HG02885 (cell line): ENCODE data around the gene CMSS1.

Source experiments
- ATAC-seq: cut with Tn5 transposase; IDR thresholded peaks from one replicate; pipeline ENCODE4 v1.9.1; 2021; ENCODE audit warnings: mild to moderate bottlenecking; ENCODE audit not compliant: unreplicated experiment, poor library complexity

Gene CMSS1

DNA sequence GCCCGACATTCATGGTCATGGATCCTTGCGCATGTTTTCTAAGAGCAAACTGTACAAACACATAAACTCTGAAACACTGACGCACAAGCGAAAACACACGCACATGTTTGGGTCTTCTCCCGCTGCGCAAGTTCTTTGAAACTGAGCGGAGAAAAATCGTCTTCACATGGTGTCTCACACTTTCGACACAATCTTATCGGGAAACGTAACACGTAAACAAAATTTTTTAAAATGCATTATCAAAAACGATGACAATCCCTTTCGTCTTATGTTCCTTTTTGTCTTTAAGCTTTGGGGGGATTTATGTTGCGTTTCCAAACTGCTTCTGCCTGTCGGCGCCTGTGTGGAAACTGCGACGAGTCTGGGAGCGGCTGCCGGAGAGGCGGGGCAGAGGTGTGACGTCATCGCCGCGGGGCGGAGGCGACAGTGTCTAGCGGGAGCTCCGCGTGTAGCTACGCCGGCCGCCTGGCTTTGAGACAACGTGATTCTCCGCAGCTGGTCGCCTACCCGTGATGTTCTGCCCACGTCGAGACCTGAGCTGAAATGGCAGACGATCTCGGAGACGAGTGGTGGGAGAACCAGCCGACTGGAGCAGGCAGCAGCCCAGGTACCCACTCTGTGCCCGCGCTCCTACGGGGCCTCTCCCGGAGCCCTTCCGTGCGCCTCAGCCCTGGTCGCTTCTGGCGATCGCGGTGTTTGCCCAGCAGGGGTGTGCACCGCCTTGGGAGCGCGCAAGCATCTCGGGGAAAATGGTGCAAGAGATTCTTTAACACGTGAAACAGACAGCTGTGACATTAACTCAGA lies at the start of gene CMSS1:
TSS of gene CMSS1 (plus strand) at position 426 of the 804 bp plus-strand sequence.
- ATAC-seq: peak; percentile 97

GRCh38 chr3:99768126-99768525 lies 49.5 kb upstream of the CMSS1 start:
- ATAC-seq: no peak

DNA sequence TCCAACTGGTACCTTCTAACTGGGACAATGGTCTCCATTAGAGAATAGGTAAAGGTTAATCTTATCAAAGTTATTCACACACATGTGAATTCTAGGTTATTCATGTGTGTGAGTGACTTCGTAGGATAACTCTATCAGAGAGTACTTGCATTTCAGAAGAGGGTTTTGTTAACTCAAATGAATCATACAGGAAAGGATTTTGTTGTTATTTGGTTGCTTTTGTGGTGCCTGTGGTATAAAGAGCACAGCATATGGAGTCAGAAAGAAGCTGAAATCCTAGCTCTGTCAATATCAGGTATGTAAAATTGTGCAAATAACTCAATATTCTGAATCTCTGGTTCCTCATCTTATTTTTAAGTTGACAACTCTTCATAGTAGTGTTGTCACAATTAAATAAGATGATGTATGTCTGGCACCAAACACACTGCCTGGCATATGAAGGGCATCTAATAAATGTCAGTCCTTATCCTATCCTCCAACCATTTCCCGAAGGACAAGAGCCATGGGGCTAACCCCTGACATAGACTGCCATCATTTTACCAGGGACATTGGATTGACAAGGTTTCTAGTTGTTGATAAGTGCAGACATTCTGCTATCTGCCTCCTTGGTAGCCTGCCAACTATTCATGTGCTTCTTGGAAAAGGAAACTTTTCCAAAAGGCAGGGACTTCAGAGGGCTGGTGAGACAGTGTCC lies 48.7 kb upstream of the CMSS1 start:
- ATAC-seq: no peak

GRCh38 chr3:99772171-99772570 lies 45.5 kb upstream of the CMSS1 start:
- no peak for ATAC-seq

DNA sequence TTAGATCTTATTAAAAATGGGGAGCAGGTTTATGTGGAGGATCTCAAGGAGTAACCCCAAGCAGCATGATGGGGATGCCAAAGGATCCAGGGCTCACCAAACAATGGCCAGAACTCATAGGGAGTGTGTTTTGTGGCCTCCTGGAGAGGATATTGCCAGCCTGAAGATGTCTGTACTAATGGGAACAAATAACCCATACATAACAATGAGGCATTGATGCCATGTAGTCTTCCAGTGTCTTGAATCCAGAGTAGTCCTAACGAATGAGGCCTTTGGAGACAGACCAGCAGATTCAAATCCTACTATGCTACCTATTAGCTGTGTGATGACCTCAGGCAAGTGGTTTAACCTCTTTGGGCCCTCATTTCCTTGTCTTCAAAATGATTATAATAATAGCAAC lies 45.0 kb upstream of the CMSS1 start:
- ATAC-seq: no peak

DNA sequence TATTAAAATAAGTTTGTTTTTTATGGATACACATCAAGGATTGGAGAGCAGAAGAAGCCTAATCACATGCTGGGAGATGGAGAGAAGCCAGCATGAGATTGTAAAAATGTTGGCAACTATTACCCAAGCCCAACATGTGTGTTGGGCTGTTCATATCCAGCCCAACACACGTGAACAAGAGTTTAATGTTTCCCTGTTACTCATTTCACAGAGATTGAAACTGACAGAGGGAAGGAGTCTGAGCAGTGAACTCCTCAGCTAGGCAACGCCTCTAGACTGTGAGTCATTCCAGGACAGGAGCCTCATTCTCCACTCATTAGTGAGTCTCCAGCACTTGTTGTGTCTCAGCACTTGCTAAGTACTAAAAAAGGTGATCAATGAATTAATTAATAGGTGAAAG lies 43.2 kb upstream of the CMSS1 start:
- peak; percentile 97 for ATAC-seq

- ATAC-seq: no peak
These were observed 41.0 kb upstream of the CMSS1 start for GRCh38 chr3:99776516-99777209.

DNA sequence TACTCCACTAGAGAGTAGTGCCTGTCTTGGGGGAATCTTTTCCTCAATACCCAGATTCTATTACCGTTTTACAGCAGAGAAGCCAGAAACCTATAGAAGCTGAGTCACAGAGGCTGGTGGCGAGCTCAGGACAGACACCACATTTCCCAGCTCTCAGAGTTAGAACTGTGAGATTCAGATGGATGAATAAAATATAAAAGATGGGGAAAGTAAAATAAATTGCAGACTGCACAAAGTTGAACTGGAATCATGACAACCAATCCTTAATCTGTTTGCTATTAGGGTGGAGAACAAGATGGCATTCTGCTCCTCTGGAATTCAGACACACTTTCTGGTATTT lies 40.5 kb upstream of the CMSS1 start:
- no peak for ATAC-seq

DNA sequence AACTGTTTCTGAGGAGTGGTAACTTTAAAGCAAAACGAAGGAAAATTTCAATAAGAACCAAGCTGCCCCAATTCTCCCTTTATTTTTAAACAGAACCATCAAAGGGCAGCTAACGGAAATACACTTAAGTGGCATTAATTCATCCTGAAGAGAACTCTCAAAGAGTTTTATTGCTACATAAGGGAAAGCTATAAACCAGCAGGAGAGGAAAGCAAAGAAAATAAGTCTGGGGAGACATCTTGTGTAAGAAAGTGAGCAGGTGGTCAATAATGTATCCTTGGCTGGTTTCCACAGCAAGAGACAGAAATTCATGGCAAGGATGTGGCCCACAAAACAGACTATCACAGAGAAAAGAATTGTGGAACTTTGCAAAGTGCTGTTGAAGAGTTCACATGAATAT lies 40.0 kb upstream of the CMSS1 start:
- ATAC-seq: no peak

- ATAC-seq: no peak
These were observed 36.9 kb upstream of the CMSS1 start for GRCh38 chr3:99780749-99781148.

GRCh38 chr3:99781761-99782160 lies 35.9 kb upstream of the CMSS1 start:
- ATAC-seq: no peak

DNA sequence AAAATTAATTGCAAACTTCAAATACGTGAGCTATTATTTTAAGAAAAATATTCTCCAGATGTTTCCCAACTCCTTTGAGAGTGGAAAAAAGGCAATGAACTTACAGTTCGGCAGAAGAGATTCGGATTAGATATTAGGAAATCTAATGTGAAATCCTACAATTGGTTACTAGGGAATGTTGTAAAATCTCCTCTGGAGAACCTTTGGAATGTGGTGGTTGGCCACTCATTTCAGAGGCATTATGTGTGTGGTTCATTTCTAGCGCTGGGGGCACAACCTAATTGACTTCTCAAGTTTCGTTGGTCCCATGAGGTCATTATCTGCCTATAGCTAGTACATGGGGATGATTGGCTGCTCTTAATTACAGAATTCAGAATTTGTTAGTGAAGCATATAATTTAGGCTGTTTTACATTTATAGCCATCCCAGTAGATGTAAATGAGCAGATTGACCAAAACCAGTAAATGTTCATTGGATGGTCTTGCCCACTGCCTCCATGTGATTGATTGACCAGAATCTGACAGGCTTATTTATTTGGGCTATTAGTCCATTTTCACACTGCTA lies 34.6 kb upstream of the CMSS1 start:
- ATAC-seq: no peak

DNA sequence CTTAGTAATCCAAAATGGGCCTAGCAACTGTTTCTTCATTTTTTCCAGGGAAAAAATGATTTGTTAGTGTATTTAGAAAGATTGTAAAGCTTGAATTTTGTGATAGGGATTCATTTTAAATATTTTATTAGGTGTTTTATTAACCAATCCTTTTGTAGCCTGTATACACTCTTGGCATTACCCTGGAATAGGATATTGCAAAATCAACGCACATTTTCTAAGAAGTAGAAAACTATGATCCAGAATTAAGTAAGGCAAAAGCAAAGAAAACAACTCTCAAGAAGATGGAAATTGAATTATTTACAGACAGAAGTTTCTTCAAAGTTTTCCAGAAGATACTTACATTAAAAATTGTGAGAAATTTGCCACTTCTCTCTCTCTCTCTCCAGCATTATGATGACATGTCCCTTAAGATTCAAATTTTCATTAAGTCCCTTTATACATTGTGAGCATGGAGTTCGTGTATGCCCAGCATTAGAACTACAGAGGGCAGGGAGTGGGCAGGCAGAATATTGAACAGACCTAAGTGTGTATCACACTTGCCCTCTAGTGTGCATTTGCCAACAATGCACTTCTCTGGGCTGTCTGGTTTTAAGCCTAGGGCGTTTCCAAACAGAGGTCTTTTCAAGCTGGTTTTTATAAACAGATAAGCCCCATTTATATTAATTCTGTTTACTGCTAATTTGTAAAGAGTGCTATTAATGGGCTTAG lies 28.5 kb upstream of the CMSS1 start:
- ATAC-seq: peak; percentile 98

GRCh38 chr3:99794485-99794884 lies 23.2 kb upstream of the CMSS1 start:
- ATAC-seq: no peak

DNA sequence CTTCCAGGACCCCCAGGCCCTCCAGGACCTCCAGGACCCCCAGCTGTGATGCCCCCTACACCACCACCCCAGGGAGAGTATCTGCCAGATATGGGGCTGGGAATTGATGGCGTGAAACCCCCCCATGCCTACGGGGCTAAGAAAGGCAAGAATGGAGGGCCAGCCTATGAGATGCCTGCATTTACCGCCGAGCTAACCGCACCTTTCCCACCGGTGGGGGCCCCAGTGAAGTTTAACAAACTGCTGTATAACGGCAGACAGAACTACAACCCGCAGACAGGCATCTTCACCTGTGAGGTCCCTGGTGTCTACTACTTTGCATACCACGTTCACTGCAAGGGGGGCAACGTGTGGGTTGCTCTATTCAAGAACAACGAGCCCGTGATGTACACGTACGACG lies 22.1 kb upstream of the CMSS1 start:
- ATAC-seq: no peak

DNA sequence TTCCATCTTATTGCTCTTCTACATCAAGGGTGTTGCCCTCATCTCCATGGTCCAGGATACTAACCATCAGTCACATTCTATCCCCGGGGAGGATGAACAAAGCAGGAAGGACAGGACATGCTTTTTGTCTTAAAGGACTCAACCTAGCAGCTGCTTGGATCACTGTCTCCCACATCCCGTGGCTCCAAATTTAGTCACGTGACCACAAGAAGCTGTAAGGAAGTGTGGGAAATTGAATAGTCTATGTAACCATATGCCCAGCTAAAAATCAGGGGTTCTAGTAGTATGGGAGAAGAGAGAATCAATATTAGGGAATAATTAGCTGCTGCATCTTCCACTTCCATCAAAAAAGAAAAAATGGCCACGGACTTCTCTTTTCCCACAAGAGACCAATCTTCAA lies 18.2 kb upstream of the CMSS1 start:
- no peak for ATAC-seq

DNA sequence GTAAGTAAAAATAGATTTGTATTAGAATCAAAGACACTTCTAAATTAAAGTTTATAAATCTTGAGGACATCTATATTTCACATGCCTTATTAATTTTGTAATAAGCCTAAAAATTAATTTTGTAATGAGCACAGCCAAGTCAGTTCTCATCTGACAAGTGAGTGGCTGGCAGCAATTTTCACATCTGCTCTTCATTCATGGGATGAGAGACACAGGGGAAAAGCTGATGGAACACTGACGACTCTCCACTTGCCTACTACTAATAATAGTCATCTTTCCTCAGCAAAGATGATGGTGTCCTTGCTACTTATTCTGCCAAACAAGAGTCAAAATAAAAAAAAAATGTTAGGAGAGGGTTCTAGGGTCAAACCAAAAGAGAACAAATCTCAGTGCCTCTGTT lies 14.4 kb upstream of the CMSS1 start:
- ATAC-seq: no peak

- no peak for ATAC-seq
These were observed 12.5 kb upstream of the CMSS1 start for GRCh38 chr3:99805160-99805559.

GRCh38 chr3:99808163-99808794 lies 9.4 kb upstream of the CMSS1 start:
- ATAC-seq: peak; percentile 77

DNA sequence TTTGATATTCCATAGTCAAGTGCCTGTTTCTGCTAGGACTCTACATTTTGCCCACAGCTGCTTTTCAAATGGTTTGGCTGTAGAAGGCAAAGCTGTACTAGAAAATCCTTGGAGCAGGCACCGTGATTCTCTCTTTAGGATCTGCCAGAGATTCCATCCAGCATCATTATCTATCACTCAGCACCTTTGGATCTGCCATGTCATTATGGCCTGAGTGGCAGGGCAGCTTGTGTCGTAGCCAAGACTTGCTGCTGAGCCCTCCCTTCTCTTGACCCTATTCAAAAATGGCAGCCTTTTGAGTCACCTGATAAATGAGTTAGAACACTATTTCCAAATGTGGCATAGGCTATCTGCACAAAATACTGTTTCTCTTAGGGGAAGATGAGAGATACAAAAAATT lies 8.1 kb upstream of the CMSS1 start:
- ATAC-seq: no peak
